Stimulated activated memory B cell treated with anti-CD40 and anti-IgM and Interleukin-4, amounts not matched to agents 10 μg/mL and 1 μg/mL and 100 μg/mL, for 72 hours (primary cell): ENCODE data around the gene NSL1.
"Not testable (repeated sequence)": the region's sequence is repeated elsewhere in the genome, so short reads cannot be mapped to it uniquely, and the experiment has no call there.

Experiments
- ATAC-seq: fragments of 150-1000 bp; cut with Tn5 transposase; 2 replicates; pipeline ENCODE4 v1.10.0; 2021
- H3K27ac Mint-ChIP-seq: one replicate; pipeline ENCODE4 v1.8.0; 2022; ENCODE audit warnings: mild to moderate bottlenecking, mixed read lengths
- H3K27me3 Mint-ChIP-seq: one replicate; pipeline ENCODE4 v1.8.0; 2022; ENCODE audit warnings: mixed read lengths
- H3K36me3 Mint-ChIP-seq: one replicate; pipeline ENCODE4 v1.8.0; 2022; ENCODE audit warnings: mixed read lengths
- H3K4me1 Mint-ChIP-seq: one replicate; pipeline ENCODE4 v1.8.0; 2022; ENCODE audit warnings: mixed read lengths
- H3K4me3 Mint-ChIP-seq: one replicate; pipeline ENCODE4 v1.8.0; 2022; ENCODE audit warnings: mild to moderate bottlenecking, moderate library complexity, mixed read lengths
- H3K9me3 Mint-ChIP-seq: one replicate; pipeline ENCODE4 v1.8.0; 2022; ENCODE audit warnings: mixed read lengths

Gene NSL1

DNA sequence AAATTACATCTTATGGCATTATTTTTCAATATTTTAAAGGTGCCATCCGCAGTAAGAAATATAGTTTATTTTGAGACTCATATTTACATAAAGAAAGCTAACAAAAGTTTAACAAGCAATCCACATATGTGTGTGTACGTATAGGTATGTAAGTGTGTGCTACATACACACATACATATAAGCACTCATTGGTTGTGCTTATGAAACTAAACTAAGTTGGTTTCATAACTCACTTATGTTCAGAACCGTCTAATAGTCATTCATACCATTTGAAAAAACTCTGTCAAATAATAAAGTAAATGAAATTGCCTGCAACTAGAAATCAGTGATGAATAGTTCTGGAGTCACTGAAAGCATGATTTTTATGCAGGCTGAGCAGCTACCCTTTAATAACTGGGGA lies 14.2 kb upstream of the NSL1 start:
- H3K27ac Mint-ChIP-seq, result no peak overlapping the region
- H3K36me3 Mint-ChIP-seq, result peaks cover 47% of the 10 kb centered on the region
- H3K4me3 Mint-ChIP-seq, result no peak overlapping the region
- H3K4me1 Mint-ChIP-seq, result no peaks in the 10 kb centered on the region
- H3K27me3 Mint-ChIP-seq, result no peaks in the 10 kb centered on the region
- no peaks in the 10 kb centered on the region for H3K9me3 Mint-ChIP-seq
- no peak for ATAC-seq

DNA sequence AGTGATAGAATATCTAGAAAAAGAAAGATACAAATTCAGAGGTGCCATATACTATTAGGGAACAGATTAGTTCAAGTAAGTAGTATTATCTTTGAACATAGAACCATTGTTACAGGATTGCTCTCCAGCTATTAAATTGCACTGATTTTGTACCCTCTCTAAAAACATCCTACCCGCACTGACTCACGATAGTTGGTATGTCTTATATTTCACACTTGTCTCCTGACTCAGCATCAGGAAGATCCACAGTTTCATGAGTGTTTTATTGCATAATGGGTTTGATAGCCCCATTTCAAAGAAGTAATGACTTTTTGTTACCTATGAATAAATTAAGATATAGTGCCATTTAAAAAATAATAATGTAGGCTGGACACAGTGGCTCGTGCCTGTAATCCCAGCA lies 6.1 kb upstream of the NSL1 start:
- Mint-ChIP-seq H3K36me3 (peaks cover 40% of the 10 kb centered on the region), H3K27me3 (no peaks in the 10 kb centered on the region), H3K4me1 (peaks cover 29% of the 10 kb centered on the region), H3K4me3 (no peak overlapping the region), H3K9me3 (peaks cover 7% of the 10 kb centered on the region), H3K27ac (no peak overlapping the region)
- ATAC-seq, result no peak

DNA sequence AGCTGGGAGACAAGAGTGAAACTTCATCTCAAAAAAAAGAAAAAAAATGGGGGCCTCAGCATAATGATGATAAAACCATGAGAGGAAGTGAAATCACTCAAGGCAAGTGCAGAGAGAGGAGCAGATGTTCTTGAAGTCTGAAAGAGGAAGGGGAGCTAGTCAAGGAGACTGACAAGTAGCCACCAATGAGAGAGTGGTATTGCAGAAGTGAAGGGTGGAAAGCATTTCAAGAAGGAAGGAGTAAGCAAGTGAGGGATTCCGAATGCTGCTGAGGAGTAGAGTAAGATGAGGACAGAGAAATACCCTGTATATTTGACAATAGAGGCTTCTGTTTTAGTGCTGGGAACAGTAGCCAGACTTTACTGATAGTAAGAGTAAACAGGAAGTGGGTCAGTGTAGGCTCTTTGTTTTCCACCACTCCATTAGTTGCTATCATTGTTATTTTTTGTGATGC lies 3.0 kb upstream of the NSL1 start:
- peak; percentile 93 for ATAC-seq
- no peaks in the 10 kb centered on the region for H3K27me3 Mint-ChIP-seq
- peaks cover 7% of the 10 kb centered on the region for H3K9me3 Mint-ChIP-seq
- peaks cover 23% of the 10 kb centered on the region for H3K36me3 Mint-ChIP-seq
- H3K4me1 Mint-ChIP-seq, result peaks cover 44% of the 10 kb centered on the region
- peak overlapping the region; percentile 94 for H3K27ac Mint-ChIP-seq
- peak overlapping the region; percentile 54 for H3K4me3 Mint-ChIP-seq

DNA sequence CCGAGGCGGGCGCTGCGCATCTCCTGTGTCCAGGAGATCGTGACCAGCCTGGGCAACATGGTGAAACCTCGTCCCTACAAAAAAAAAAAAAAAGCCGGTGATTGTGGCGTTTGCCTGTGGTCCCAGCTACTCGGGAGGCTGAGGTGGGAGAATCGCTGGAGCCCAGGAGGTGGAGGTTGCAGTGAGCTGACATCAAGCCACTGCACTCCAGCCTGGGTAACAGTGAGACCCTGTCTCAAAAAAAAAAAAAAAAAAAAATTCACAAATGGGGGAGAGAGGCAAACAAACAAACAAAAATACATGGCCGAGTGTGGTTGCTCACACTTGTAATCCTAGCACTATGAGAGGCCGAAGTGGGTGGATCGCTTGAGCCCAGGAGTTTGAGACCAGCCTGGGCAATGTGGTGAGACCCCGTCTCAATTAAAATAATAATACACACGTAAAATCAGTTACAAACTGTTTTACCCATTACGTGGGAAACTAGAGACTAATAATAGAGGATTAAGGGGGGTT lies 875 bp upstream of the NSL1 start:
- H3K4me3 Mint-ChIP-seq, result peak overlapping the region; percentile 98
- peaks cover 43% of the 10 kb centered on the region for H3K4me1 Mint-ChIP-seq

DNA sequence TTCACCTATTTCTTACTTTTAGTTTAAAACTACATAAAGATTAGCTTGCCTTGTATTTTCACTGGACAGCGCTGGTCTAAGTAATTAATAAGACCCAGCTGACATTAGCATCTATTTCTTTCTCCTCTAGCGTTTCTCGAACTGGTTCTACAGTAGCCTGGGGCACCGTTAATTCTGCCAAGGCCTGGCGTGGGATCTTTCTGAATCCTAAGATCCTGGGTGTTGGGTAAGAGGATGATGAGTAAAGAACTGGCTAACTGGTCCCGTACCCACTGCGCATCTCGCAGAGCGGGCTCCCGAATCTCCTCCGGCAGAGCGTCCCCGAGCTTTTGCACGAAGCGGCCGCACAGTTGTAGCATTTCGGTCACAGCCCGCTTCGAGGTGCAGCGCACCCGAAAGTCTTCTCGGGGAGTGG lies 309 bp downstream of the NSL1 start:
- H3K4me3 Mint-ChIP-seq, result peak overlapping the region; percentile 98
- H3K9me3 Mint-ChIP-seq, result peaks cover 7% of the 10 kb centered on the region
- peak; percentile 59 for ATAC-seq
- peaks cover 43% of the 10 kb centered on the region for H3K4me1 Mint-ChIP-seq
- H3K27ac Mint-ChIP-seq, result peak overlapping the region; percentile 94
- H3K36me3 Mint-ChIP-seq, result peaks cover 13% of the 10 kb centered on the region
- H3K27me3 Mint-ChIP-seq, result no peaks in the 10 kb centered on the region

More for the DNA sequence above, 875 bp upstream of the NSL1 start:
- peaks cover 13% of the 10 kb centered on the region for H3K36me3 Mint-ChIP-seq
- ATAC-seq, result no peak
- H3K27me3 Mint-ChIP-seq, result no peaks in the 10 kb centered on the region
- H3K9me3 Mint-ChIP-seq, result peaks cover 7% of the 10 kb centered on the region
- H3K27ac Mint-ChIP-seq, result peak overlapping the region; percentile 94

DNA sequence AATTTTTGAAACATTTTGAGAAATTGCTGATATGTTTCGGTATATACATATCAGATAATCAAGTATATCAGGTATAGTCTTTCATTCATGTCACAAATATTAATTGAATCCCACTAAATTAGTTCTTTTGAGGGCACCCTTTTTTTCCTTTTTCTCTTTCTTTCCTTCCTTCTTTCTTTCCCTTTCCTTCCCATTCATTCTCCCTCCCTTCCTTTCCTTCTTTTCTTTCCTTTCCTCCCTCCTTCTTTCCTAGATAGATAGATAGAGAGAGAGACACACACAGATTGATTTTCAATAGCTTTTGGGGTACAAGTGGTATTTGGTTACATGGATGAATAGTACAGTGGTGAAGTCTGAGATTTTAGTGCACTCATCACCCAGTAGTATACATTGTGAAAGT lies 5.7 kb downstream of the NSL1 start:
- H3K4me1 Mint-ChIP-seq, result peaks cover 28% of the 10 kb centered on the region
- no peaks in the 10 kb centered on the region for H3K9me3 Mint-ChIP-seq
- no peak overlapping the region for H3K27ac Mint-ChIP-seq
- H3K36me3 Mint-ChIP-seq, result peaks cover 29% of the 10 kb centered on the region
- no peak for ATAC-seq
- H3K27me3 Mint-ChIP-seq, result no peaks in the 10 kb centered on the region
- H3K4me3 Mint-ChIP-seq, result no peak overlapping the region

DNA sequence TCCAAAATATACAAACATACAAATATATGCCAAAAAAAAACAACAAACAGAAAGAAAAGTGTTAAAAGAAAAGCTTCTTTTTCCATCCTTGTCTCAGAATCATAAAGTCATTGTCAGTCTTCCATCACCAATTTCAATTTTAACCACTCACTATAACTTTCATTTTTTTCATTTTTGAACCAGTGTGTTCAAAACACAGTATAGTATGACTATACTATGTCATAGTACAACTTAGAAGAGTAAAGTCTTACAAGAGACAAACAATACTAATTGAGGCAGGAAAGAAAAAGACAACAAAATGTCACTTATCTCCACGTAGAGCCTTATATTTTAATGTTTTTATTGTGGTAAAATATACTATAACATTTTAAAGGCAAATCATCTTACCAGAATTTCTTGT lies 7.6 kb downstream of the NSL1 start:
- Mint-ChIP-seq H3K4me3 (no peak overlapping the region), H3K27ac (no peak overlapping the region), H3K4me1 (peaks cover 17% of the 10 kb centered on the region), H3K27me3 (no peaks in the 10 kb centered on the region), H3K9me3 (no peaks in the 10 kb centered on the region), H3K36me3 (peaks cover 29% of the 10 kb centered on the region)
- no peak for ATAC-seq

DNA sequence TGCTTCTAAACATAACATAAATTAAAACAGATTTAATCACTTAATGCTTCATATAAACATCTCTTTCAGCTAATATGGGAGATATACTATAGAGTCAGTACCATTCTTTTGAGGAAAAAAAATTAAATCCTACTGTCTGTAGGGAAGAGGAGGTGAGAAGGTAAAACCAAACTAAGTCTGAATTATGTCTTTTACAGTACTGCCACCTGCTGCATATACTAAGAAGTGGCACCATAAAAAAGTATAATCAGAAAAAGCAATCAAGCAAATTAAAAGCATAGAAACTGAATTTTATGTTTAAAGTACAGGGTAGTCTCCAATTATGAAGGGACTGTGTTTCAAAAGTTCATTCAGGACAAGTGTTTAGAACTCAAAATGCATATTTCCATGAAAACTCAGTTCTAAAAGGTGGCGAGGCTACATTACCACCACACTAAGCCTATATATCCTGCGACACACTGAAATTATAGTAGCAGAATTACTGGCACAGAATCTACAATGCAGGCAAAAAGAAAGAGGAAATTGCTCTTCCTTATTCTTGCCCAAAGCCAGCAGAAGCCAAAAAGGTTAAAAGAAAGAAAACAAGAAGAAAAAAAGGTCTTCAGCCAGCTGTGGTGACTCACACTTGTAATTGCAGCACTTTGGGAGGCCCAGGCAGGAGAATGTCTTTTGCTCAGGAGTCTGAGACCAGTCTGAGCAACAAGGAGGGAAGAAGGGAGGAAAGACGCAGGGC lies 9.0 kb downstream of the NSL1 start:
- Mint-ChIP-seq H3K4me1 (peaks cover 11% of the 10 kb centered on the region), H3K36me3 (peaks cover 37% of the 10 kb centered on the region), H3K27ac (no peak overlapping the region), H3K9me3 (no peaks in the 10 kb centered on the region), H3K27me3 (no peaks in the 10 kb centered on the region), H3K4me3 (no peak overlapping the region)
- no peak for ATAC-seq

DNA sequence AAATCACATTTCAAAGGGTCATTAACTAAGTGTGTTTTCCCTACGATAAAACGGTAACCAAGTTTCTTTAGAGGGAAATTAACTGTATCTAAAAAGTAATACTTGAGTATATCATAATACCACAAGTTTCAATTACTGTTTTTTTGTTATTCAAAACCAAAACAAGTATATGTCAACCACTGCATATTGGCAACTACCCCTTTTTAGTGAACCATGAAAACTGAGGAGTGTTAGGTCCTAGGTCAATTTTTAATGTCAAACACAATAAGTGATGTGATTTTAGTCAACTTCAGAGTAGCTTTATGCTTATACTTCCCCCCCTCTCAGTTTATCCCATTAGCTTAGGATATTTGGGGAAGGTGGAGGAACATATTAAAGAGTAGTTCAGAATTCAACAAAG lies 10.4 kb downstream of the NSL1 start:
- Mint-ChIP-seq H3K36me3 (peaks cover 51% of the 10 kb centered on the region), H3K27ac (no peak overlapping the region), H3K9me3 (no peaks in the 10 kb centered on the region), H3K4me1 (peaks cover 16% of the 10 kb centered on the region), H3K4me3 (no peak overlapping the region), H3K27me3 (no peaks in the 10 kb centered on the region)
- ATAC-seq, result peak; percentile 56

DNA sequence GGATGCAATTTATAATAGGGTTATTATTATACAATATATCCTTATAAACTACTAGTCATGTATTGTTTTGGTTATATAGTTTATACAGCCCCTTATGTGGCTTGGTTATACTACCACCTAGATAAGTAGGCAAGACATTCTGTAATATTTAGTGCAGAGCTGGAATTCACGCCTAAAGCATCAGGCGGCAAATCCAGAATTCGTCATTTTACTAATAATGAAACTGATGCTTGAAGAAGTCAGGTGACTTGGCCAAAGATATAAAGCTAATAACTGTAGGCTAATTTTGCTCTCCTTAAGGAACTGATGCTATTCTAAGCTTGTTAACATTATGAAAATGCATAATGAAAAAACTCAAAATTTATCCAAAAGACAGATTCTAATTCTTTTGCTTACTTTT lies 10.8 kb downstream of the NSL1 start:
- H3K4me1 Mint-ChIP-seq, result peaks cover 16% of the 10 kb centered on the region
- no peak for ATAC-seq
- H3K36me3 Mint-ChIP-seq, result peaks cover 47% of the 10 kb centered on the region
- H3K27ac Mint-ChIP-seq, result no peak overlapping the region
- no peaks in the 10 kb centered on the region for H3K27me3 Mint-ChIP-seq
- no peak overlapping the region for H3K4me3 Mint-ChIP-seq
- no peaks in the 10 kb centered on the region for H3K9me3 Mint-ChIP-seq

DNA sequence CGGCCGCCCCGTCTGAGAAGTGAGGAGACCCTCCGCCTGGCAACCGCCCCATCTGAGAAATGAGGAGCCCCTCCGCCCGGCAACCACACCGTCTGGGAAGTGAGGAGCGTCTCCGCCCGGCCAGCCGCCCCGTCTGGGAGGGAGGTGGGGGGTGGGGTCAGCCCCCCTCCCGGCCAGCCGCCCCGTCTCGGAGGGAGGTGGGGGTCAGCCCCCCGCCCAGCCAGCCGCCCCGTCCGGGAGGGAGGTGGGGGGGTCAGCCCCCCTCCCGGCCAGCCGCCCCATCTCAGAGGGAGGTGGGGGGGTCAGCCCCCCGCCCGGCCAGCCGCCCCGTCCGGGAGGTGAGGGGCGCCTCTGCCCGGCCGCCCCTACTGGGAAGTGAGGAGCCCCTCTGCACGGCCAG lies 12.5 kb downstream of the NSL1 start:
- H3K4me3 Mint-ChIP-seq, H3K27me3 Mint-ChIP-seq, ATAC-seq, H3K27ac Mint-ChIP-seq, H3K9me3 Mint-ChIP-seq: not testable (repeated sequence)
- H3K36me3 Mint-ChIP-seq, result peaks cover 53% of the 10 kb centered on the region
- peaks cover 23% of the 10 kb centered on the region for H3K4me1 Mint-ChIP-seq

DNA sequence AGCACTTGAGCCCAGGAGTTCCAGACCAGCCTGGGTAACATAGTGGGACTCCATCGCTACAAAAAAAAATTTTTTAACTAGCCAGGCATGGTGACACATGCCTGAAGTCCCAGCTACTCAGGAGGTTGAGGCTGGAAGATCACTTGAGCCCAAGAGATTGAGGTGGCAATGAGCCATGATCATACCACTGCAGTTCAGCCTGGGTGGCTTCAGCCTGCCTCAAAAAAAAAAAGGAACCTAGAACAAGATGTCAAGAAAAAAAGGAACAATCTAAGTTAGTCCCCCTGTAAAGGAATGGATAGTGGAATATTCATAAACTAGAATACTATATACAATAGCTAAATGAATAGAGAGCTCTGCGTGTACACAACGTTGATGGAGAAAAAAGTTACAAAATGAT lies 14.4 kb downstream of the NSL1 start:
- Mint-ChIP-seq H3K27me3 (no peaks in the 10 kb centered on the region), H3K9me3 (no peaks in the 10 kb centered on the region), H3K27ac (no peak overlapping the region), H3K4me1 (peaks cover 33% of the 10 kb centered on the region), H3K4me3 (no peak overlapping the region), H3K36me3 (peaks cover 58% of the 10 kb centered on the region)
- ATAC-seq, result no peak

DNA sequence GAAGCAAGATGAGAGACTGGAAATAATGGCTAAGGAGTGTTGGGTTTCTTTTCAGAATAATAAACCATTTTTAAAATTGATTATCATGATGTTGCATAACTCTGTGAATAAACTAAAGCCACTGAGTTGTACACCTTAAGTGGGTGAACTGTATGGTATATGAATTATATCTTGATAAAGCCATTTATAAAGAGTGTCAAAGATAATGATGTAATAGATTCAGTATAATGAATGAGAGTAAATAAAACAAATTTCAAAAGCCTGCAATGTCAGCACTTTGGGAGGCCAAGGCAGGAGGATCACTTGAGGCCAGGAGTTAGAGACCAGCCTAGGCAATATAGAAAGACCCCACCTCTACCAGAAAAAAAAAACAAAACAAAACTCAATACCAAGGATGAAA lies 16.3 kb downstream of the NSL1 start:
- Mint-ChIP-seq H3K27me3 (no peaks in the 10 kb centered on the region), H3K4me1 (peaks cover 47% of the 10 kb centered on the region), H3K36me3 (peaks cover 77% of the 10 kb centered on the region), H3K27ac (no peak overlapping the region), H3K9me3 (peaks cover under 1% of the 10 kb centered on the region), H3K4me3 (no peak overlapping the region)
- ATAC-seq, result no peak

DNA sequence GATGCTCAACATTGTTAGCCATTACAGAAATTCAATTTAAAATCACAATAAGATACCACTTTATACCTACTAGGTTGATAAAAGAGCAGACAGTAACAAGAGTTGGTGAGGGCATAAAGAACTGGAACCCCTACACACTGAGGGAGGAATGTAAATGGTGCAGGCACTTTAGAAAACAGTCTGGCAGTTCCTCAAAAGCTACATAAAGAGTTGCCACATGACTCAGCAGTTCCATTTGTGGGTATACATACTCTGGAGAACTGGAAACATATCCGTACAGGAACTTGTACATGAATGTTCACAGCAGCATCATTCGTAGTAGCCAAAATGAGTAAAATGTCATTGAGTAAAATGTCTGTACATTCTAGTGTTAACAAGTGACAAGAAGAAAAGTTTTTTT lies 17.0 kb downstream of the NSL1 start:
- H3K4me1 Mint-ChIP-seq, result peaks cover 53% of the 10 kb centered on the region
- no peak for ATAC-seq
- no peak overlapping the region for H3K4me3 Mint-ChIP-seq
- H3K27me3 Mint-ChIP-seq, result no peaks in the 10 kb centered on the region
- H3K9me3 Mint-ChIP-seq, result peaks cover 7% of the 10 kb centered on the region
- H3K27ac Mint-ChIP-seq, result no peak overlapping the region
- H3K36me3 Mint-ChIP-seq, result peaks cover 83% of the 10 kb centered on the region

DNA sequence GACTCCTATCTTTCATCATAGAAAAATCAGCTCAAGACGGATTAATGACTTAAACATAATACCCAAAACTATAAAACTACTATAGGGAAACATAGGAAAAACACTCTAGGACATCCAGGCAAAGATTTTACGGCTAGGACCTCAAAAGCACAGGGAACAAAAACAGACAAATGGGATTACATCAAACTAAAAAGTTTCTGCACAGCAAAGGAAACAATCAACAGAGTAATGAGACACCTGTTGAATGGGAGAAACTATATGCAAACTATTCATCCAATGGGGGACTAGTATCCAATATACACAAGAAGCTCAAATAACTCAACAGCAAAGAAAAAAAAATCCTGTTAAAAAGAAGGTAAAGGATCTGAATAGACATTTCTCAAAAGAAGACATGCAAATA lies 18.6 kb downstream of the NSL1 start:
- ATAC-seq, result no peak
- H3K4me1 Mint-ChIP-seq, result peaks cover 62% of the 10 kb centered on the region
- no peak overlapping the region for H3K4me3 Mint-ChIP-seq
- peaks cover 95% of the 10 kb centered on the region for H3K36me3 Mint-ChIP-seq
- no peak overlapping the region for H3K27ac Mint-ChIP-seq
- H3K27me3 Mint-ChIP-seq, result no peaks in the 10 kb centered on the region
- peaks cover 15% of the 10 kb centered on the region for H3K9me3 Mint-ChIP-seq

DNA sequence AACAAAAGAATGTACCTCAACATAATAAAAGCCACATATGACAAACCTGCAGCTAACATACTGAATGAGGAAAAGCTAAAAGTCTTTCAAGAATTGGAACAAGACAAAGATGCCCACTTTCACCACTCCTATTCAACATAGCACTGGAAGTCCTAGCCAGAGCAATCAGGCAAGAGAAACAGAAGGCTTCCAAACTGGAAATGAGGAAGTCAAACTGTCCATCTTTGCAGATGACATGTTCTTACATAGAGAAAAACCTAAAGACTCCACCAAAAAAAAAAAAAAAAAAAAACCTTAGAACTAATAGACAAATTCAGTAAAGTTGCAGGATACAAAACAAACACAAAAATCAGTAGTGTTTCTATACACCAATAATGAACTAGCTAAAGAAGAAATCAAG lies 20.2 kb downstream of the NSL1 start:
- Mint-ChIP-seq H3K4me1 (peaks cover 69% of the 10 kb centered on the region), H3K27me3 (no peaks in the 10 kb centered on the region), H3K27ac (no peak overlapping the region), H3K36me3 (peaks cover 95% of the 10 kb centered on the region), H3K9me3 (peaks cover 21% of the 10 kb centered on the region), H3K4me3 (no peak overlapping the region)
- ATAC-seq, result no peak
